PC-9 (cell line): ENCODE measurements around the gene HSPA4.

Experiments
- EZH2 ChIP-seq: fragments of 200-600 bp; sonication (generic); IDR thresholded peaks from 2 replicates; pipeline ENCODE4 v1.8.0; 2017; ENCODE audit warnings: antibody characterized with exemption, low read depth
- TF ChIP-seq, protein P1 (sequence below): fragments of 200-600 bp; sonication (generic); conservative IDR thresholded peaks from 2 replicates; pipeline ENCODE4 v1.6.1; 2017; ENCODE audit warnings: mixed run types, antibody characterized with exemption, mild to moderate bottlenecking, moderate library complexity

DNA sequence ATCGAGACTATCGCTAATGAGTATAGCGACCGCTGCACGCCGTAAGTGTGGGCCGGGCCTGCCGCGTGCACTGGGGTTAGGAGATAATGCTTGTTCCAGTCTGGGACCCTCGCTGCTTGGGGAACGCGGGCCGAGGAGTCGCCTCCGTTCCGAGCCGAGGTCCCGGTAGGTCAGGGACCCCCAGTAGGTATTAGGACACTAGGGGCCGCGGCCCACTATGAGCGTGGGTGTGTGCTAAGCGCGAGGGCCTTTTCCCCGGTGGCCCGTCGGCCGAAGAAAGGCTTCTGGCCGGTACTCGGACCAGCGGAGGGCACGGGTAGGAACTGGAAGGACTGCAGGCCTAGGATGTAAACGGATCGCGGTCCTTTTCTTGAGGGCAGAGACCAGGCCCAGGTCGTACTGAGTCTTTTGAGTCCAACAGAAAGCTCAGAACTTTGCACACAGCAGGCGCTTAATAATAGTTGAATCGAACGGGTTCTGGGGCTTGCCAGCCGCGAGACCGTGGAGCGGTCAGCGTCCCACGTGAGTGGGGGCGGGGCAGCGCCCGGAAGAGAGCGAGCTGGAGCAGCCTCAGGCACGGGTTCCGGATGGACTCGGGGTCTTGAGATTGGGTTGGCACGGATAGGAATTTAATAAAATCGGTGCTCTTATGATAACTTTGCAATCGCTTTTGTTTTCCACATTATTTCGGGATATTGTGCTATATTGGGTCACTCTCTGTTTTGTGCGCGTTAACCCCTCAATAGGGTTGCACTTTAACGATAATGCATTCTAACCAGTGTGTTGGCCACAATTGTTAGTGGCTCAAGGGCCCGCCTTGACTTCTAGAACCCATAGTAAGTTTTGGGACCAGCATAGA, 733 bp downstream of the HSPA4 start:
- TF ChIP-seq, protein P1, sequence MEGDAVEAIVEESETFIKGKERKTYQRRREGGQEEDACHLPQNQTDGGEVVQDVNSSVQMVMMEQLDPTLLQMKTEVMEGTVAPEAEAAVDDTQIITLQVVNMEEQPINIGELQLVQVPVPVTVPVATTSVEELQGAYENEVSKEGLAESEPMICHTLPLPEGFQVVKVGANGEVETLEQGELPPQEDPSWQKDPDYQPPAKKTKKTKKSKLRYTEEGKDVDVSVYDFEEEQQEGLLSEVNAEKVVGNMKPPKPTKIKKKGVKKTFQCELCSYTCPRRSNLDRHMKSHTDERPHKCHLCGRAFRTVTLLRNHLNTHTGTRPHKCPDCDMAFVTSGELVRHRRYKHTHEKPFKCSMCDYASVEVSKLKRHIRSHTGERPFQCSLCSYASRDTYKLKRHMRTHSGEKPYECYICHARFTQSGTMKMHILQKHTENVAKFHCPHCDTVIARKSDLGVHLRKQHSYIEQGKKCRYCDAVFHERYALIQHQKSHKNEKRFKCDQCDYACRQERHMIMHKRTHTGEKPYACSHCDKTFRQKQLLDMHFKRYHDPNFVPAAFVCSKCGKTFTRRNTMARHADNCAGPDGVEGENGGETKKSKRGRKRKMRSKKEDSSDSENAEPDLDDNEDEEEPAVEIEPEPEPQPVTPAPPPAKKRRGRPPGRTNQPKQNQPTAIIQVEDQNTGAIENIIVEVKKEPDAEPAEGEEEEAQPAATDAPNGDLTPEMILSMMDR: no peak
- no peak for TF ChIP-seq EZH2
